Esophagus squamous epithelium (tissue), 4 donors: ENCODE data around the gene IL19.

Source experiments
- CTCF ChIP-seq, 6 experiments: fragments of 450-650 bp in 4 of 6; fragments of 200-600 bp in 2 of 6; sonication (generic) in 2 of 6; IDR thresholded peaks; one replicate each; pipeline ENCODE4 v1.5.1; 2016 to 2019; ENCODE audit warnings: antibody characterized with exemption in 6 of 6, mild to moderate bottlenecking in 4 of 6, moderate library complexity in 4 of 6
- POLR2A ChIP-seq, 4 donors: fragments of 450-650 bp; IDR thresholded peaks; one replicate each; pipeline ENCODE4 v1.6.1; 2017; ENCODE audit warnings: antibody characterized with exemption in 4 of 4, mild to moderate bottlenecking in 4 of 4, moderate library complexity in 3 of 4

- TF ChIP-seq CTCF (IDR thresholded peaks at IDR 0.05) = peak in 5 of 6 experiments; percentile 32 to 67 (median 57)
- TF ChIP-seq POLR2A (IDR thresholded peaks at IDR 0.05) = no peak
Observed at GRCh38 chr1:206725109-206725963, 45.2 kb upstream of the IL19 start.
